ENCODE results near the gene MPZL1. TPM values are rescaled to one million over a fixed set of nuclear protein-coding genes. Genes with fewer than 3 reads are reported as not detected.

MPZL1 gene
- polyA plus RNA-seq, 1 donor: 66.3 TPM

DNA sequence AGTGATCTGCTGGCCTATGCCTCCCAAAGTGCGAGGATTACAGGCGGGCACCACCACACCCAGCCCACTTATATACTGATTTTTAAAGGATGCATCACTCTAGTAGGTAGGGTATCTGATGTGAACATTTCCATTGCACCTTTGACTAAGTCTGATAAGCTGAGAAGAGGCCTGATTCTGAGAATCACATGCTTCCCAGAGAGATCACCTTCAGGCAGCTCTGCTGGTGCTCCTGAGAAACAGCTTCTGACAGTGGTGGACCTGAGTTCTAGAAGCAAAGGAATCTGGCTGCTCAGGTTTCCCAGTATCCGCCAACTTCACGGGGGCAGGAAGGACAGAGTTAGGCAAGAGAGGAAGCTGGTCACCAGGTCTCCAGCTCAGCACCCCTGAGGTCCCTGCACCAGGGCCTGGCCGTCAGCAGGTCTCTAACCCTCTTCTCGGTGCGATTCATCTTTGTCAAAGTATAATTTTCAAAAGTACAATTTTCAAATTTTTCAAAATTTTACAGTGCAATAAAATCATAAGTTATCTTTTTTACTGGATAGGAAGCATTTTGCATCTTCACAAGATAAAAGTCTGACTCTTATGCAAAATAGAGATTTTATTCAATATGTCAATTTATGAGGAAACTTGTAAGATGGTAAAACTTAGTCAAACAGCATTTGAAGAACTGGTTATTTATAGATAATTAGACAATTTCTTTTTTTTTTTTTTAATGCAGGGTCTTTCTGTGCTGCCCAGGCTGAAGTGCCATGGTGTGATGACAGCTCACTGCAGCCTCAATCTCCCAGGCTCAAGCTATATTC is 25.8 kb upstream of the MPZL1 start:
- no peak for DNase-seq (ENCODE audit: low read depth)

DNA sequence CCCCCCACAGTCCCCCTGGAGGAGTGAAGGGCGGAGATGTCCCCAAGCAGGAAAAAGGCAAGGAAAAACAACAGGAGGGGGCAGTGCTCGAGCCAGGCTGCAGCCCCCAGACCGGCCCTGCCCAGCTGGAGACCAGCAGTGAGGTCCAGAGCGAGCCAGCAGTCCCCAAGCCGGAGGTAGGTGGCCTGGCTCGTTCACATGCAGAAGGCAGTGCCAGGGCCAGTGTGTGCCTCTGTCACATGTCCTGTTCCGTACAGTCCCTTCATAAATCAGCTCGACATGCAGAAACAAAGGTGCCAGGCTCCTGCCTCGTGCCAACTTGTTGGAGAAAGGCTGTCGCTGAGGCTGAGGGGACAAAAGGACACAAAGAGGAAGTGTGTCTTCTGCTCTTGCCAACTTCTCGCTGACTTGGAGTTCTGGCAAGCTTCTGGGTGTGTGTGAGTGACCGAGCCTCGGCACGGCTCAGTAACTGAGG is 24.1 kb upstream of the MPZL1 start:
- no peak for DNase-seq (ENCODE audit: low read depth)

DNA sequence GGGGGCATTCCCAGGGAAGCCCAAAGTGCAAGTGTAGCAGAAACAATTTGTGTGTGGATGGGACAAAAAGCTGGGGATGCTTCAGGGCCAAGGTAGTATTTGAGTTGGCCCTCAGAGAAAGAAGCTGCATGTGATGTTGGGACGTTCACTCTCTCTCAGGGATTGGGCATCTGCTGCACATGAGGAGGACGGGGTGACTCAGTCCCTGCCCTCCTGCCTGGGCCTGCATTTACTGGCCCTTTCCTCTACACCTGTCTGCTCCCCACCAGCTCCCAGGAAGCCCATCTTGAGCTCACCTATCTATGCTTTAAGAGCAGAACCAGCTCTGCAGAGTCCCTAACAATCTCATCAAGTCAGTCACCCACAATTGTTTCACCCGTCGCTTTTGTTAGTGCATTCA is 23.5 kb upstream of the MPZL1 start:
- DNase-seq (ENCODE audit: low read depth): no peak

DNA sequence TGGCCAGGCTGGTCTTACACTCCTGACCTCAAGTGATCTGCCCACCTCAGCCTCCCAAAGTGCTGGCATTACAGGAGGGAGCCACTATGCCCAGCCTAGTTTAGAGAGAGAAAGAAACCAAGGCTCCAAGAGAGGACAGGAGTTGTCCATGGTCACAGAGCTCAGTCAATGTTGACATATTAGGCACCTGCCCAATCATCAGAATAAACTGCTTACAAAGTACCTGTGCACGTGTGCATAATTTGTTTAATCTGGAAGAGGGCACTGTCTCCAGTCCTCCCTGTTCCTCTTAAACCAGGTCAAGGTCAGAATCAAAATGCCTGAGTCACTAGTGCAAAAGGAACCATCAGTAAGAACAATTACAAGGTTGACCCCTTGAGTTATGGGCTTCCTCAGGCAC is 20.3 kb upstream of the MPZL1 start:
- no peak for DNase-seq (ENCODE audit: low read depth)

DNA sequence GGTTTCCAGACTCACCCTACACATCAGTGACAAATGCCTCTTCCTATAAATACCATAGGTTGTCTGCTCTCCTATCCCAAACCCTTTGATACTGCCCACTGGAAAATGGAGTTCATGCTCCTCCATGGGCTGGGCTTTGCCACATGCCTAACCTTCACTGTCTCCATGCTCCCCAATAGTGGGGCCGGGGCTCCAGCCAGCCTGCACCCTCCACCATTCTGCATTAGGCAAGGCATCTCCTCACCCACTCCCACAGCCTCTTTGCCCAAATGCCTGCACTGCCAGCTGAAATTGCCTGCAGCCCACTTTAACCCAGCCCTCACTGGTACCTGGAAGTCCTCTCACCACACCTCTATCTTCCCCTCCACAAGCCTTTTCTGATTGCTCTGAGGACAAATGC is 18.2 kb upstream of the MPZL1 start:
- DNase-seq (ENCODE audit: low read depth): no peak

DNA sequence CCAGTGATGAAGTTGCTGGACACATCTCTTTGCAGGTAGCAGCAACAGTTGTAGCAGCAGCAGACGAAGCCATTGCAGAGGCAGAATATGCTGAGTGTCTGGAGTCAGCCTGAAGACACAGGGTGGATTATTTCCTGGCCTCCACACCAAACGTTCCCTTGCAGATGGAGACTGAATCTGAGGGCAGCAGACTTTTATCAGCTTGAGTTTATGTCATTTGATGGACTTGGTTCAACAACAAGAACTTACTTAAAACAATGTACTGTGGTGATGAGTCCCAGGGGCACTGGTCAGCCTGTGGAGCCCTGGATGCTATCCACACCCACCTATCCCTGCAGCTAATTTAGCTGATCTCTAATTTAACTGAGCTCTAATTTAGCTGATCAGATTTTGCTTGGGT is 17.1 kb upstream of the MPZL1 start:
- no peak for DNase-seq (ENCODE audit: low read depth)

DNA sequence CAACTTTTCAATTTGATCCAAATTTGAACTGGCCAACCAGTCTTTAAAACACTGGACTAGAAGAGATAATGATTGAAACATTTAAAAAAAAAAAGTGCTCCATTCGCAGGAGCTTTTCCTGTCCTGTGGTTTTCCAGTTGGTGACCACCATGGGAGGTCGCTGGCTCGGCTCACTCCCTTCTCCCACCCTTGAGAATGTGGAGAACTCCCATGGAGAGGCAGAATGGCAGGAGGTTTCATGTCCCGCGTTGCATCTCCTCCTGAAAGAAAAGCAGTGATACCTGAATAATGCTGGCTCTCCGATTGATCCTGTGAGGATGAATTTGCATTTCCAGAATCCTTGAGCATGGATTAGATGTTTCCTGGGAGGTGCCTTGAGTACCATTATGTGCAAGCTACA is 16.5 kb upstream of the MPZL1 start:
- DNase-seq (ENCODE audit: low read depth): no peak

DNA sequence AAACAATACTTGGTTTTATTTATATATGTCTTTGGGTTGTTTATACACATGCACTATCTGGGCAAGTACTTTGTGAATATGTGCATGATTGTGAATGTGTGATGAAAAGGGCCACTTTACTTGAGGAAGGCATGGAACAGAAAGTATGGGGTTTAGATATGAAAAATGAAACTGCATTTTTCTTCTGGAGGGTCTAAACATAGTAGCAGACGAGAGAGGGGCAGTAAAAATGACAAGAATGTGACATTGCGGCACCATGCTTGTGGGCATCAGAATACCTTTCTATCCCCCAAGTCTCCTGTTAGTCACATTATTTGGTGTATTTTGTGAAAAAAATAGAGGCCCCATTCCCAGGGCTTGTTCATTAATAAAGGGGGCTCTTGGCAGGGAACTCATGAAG is 15.4 kb upstream of the MPZL1 start:
- no peak for DNase-seq (ENCODE audit: low read depth)

DNA sequence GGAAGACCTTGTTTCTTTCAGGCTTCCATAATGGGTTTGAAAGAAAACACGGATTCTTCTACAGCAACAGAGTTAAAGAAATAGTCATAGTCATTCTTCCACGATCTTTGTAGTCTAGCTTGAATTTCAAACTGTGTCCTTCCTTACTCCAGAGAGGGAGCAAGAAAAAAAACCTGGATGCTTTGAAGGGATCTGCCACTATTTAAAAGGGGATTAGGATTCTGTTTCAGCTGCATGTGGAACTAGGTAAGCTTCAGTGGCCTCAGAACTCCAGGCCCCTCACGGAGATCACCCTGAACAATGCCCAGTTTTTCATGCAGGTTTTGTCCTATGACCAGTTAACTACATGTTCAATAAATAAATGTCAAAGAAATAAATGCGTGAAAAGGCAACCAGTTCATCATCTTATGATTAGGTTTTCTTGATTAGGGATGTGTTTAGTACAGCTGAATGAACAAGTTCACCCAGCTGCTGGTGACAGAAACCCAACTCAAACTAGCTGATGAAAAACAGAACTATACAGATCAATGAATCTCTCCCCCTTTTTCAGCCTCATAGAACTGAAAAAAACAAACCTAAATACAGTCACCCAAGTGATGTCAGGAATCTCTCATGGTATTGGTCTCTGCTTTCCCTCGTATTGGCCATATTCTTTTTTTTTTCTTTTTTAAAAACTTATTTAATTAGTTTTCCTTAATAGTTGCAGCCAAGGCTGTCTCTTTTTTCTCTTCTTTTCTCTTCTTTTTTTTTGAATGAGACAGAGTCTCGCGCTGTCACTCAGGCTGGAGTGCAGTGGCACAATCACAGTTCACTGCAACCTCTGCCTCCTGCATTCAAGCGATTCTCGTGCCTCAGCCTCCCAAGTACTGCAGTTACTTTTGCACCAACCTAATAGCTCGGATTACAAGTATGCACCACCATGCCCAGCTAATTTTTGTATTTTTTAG is 14.6 kb upstream of the MPZL1 start:
- DNase-seq (ENCODE audit: low read depth): no peak

DNA sequence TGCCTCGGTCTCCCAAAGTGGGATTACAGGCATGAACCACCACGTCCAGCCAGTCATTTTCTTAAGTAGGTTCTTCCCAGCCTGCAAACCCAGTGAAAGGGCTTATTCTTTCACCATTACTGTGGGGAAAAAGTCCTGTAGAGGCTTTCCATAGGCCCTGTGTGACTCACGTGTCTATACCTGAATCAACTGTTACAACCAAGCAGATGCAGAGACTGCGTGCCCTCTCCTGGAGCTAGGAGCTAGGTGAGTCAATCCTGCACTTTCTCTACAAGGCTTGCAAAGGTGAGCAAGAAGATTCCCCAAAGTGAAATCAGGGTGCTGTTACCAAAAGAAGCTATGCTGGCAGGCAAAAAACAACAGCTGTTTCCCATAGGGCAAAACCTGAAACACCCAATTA is 13.8 kb upstream of the MPZL1 start:
- no peak for DNase-seq (ENCODE audit: low read depth)

DNA sequence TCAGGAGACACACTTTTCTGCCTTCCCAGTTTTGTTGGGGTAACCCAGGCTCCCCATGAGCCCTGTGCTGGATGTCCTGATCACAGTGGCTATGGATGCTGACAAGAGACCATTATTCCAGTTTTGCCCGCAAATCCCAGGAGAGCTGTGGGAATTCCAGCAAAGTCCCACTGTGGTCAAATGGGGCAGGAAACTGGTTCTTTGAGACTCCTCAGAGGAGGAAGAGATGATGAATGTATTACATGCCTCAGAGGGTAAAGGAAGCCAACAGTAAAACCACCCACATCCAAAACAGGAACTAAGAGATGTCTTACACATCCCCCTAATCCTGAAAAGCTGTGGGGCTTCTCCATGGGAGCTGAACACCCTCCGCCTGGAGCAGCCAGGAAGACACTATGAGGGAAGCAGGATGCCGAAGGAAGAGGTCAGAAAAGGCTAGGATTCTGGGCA is 12.8 kb upstream of the MPZL1 start:
- no peak for DNase-seq (ENCODE audit: low read depth)

DNA sequence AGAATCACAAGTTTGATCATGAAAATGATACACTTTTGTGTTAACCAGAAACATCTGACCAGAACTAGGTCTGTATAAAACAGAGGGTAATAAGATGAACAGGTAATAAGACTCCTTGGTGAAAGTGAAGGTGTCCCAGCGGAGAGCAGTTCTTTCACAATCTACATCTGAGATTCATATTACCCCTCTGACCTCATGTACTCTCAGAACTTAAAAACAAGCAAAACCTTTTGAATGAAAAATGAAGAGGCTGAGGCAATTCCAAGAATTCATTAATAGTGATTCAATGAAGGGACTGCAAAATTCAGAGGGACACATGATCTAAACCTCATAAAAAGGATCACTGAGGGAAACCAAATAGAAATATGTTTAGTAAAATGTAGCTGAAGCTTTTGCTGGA is 10.9 kb upstream of the MPZL1 start:
- no peak for DNase-seq (ENCODE audit: low read depth)

DNA sequence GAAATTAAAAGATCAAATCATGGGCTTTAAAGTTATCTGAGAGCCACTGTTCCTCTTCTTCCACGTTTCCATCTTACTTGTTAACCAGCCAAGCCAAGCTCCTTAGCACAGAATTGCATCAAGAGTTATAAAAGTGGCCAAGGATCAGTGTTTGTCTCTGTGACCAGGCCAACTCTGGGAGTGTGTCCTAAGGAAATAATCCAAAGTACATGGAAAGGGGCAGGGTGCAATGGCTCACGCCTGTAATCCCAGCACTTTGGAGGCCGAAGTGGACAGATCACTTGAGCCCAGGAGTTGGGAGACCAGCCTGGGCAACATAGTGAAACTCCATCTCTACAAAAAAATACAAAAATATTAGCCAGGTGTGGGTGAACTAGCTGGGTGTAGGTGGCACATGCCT is 10.0 kb upstream of the MPZL1 start:
- DNase-seq (ENCODE audit: low read depth): no peak

DNA sequence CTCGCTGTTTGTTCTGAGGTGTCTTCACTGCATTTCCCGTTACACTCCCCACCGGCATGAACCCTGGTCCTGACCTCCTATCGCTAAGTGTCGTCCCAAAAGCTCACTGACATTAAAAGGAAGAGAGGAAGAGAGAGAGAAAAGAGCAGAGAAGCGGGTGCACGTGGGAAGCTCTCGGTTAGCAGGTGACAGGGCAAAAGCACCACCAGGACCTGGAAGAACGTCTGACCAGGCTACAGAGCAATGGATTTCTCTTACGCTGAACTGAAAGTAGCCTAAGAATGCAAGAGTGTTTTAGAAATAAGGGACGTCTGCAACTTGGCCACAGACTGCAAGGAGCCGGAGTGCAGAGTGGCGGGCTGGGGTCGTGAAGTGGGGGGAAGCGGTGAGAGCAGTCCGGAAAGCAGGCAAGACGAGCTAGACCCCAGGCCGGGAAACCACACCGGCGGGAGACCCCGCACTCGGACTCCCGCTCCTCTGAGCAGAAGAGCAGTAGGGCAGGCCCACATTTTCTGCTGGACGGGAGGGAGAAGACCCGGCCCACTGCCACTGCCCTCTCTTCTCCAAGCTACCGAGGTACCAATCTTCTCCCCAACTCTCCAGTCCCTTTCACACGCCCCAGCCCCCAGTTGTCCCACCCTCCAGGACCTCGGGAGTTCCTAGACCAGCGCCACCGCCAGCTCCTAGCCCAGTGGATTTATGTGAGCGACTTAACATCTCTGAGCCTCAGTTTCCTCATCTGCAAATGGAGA is 8.3 kb upstream of the MPZL1 start:
- DNase-seq (ENCODE audit: low read depth): no peak

DNA sequence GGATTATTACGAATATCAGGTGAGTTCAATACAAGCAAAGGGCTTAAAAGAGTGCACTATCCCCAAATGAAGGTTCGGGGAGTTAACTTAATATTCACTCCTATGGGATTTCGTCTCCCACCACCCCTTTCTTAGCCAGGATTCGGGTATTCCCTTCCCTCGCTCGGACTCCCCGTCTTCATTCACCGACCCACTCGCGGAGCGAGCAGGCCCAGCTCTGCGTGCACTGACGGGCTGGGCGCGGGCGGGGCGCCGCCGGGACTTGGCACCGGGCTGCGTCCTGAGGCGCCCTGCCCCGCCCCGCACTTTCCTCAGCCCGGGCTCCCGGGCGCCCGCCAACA is 7.7 kb upstream of the MPZL1 start:
- DNase-seq (ENCODE audit: low read depth): no peak

DNA sequence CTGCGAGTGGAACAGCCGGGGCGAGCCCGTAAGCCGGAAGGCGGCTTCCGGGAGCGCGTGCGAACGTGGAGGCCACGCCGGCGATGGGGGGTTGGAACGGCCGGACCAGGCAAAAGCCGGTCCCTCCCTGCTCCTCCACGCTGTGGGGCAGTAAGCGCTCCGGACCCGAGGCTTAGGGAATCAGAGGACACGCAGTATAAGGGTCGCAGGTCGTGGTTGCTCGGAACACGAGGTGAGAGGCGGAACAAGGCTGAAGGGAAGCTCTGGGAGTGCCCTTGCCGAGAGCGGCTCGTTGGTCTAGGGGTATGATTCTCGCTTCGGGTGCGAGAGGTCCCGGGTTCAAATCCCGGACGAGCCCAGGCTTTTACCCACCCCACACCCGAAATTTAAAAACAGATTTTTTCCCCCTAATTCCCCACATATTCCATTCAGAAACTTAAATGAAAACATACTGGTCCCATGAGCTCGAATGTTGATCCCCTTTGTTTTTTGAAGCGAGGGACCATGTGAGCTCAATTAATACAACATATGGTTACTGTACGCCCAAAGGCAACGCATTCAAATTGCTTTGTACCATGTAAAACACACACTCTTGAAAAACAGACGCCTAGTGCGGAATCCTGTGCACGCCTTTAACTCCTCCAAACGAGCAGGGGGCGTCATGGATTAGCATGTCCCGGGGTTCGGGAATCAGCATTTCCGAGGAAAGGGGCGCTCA is 7.2 kb upstream of the MPZL1 start:
- DNase-seq (ENCODE audit: low read depth): peak; percentile 70

DNA sequence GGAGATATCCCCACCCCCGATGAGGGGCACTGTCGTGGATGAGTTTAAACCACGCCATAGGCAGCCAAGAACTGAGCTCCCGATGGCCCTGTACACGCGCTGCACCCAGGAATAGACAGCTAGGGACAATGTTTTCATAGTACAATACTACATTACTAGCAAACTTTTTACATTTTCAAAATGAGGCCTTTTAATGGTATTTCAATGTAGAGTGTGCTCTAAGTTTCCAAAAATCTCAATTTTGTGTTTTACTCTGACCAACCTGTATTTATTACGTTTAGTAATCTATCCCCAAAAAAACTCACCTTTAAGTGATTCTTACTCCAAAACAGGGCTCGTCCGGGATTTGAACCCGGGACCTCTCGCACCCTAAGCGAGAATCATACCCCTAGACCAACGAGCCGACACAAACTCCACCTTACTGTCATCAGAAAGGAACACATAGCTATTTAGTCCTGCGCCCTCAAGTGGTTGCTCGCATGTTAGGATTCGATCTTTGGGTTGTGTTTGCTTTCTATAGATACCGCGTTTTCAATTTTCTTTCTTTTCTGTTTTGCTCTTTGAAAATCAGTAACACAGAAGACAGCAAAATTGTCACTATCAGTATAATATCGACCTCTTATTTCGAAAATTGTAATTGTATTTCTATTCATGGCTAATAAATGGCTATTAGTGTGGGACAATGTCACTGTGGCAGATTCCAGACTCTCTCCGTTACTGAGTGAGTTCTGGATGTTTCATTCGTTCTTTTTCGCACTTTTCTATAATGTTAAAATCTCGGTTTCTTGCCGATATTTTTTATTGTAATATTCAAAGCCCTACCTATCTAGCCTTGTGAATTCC is 6.4 kb upstream of the MPZL1 start:
- peak; percentile 85 for DNase-seq (ENCODE audit: low read depth)

DNA sequence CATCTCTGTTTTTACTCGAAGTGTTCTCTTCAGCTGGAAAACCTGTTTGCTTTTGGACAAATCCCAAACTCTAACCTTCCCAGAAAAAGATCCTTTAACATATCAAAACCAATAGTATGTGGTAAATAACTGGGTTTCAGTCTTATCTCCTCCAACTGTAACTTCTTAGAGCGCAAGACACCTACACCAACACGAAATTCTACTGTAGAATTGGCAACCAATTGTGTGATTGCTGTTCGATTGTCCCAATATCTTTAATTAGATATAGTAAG is 5.8 kb upstream of the MPZL1 start:
- no peak for DNase-seq (ENCODE audit: low read depth)

DNA sequence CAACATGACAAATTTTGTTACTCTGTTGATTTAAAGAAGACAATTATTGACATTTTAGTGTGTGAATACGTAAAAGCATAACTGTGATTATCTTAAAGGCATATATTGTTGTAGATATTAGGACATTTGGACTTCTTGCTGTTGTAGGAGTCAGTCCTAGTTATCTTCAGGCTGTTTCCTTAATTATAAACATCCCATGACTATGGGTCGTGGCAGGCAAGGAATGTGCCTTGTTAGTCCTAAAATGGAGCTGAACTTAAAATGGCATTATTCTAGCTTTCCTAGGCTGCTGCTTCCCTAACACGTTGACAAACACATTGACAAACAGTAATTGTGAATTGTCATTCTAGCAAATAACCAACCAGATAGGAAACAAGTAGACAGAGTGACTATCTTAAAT is 4.4 kb upstream of the MPZL1 start:
- no peak for DNase-seq (ENCODE audit: low read depth)

DNA sequence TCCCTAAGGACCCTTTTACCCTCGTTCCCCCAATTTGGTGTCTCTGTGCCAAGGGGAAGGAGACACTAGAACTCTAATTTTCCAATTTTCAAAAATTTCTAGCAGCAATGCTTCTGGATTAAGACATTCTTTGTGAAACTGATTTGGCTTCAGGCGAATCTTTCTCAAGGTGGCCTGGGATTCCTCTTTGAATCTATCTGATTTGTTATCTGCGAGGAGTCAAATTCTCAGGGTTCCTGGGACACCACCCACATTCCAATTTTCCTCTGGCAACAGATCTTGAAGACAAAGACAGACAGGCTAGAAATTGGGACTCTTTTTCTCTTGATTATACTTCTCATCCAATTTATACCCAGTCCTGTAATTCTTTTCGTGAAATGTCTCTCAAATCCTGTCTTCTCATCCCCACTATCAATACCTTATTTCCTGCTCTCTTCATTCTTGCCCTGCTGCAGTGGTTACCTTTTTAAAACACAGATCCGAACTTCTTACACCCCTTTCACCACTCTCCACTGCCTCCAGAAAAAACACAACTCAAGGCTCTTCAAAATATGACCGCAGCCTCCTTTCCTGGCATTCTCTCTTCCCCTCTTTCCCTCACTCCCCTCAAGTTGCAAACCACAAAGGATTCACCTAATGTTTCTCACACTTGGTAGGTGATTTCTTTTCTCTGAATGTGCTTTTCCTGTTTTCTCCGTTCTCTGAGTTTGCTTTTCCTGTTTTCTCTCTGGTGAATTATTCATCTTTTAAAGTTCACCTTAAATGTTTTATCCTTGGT is 2.7 kb upstream of the MPZL1 start:
- no peak for DNase-seq (ENCODE audit: low read depth)
